GM19193 (cell line): ENCODE results near the gene ABHD12B.

Source experiments
- POLR2A ChIP-seq: IDR thresholded peaks from 4 replicates; pipeline ENCODE4 v1.6.1; 2011; ENCODE audit not compliant: insufficient read depth, insufficient read length; ENCODE audit errors: extremely low read depth

Gene ABHD12B

GRCh38 chr14:50832935-50833630, 38.8 kb upstream of the ABHD12B start:
- no peak for TF ChIP-seq POLR2A

- TF ChIP-seq POLR2A: no peak
These were observed 37.0 kb upstream of the ABHD12B start for GRCh38 chr14:50834802-50835276.

GRCh38 chr14:50835280-50835679, 36.6 kb upstream of the ABHD12B start:
- TF ChIP-seq POLR2A: no peak

DNA sequence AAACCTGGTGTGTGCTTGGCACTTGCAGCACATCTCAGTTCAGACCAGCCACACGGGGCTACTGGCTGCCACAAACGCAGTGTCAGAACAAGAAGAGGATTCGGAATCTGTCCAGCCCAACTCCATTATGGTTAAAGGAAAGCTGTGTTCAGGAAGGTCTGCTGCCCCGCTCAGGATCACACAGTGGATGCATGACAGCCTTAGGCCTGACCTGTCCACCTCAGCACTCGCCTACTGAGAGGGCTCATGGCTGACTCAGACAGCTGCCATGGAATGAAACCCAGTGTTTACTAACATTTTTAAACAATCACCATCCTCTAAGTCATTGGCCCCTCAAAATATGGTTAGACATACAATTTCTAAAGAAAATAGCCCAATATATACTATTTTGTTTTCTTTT, 35.3 kb upstream of the ABHD12B start:
- TF ChIP-seq POLR2A: no peak

DNA sequence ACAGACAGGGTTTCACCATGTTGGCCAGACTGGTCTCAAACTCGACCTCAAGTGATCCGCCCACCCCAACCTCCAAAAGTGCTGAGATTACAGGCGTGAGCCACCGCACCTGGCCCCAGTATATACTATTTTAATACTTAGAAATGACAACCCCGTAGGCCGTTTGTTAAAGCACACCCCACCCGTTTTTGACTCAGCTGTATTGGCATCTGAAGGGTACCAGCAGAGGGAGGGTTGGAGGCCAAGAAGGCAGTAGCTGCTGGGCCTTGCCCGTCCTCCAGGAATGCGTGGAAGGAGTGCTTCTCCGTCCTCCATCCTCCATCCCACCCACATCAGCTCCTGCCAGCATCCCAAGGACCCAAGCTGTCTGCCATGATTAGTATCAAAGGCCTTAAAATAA, 34.6 kb upstream of the ABHD12B start:
- no peak for TF ChIP-seq POLR2A

DNA sequence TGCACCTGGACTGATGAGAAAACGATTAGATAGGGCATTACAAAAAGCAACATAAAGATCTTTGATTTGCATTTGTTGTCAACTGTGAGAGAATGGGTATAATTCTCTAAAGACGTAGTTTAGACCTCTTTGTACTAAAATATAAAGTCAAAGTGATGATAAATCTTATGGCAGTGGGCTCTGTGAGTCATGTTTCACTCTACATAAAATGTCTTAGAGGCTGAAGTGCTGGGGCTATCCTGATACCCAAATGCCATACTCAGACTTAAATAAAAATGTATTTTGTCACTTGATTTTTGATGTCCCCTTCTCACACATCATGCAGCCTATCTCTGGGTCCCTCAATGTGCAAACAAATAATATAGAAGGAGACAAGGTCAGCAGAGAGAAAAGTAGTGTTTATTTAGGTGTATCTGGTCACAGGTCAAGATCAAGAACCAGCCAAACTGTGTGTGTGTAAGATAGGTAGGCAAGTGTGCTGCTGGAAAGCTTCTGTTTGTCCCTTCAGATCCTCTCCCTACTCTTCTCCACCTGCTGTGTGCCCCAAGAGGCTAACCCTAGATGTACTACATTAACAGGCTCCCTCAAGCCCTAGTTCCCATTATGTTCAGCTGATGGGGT, 33.9 kb upstream of the ABHD12B start:
- no peak for TF ChIP-seq POLR2A

DNA sequence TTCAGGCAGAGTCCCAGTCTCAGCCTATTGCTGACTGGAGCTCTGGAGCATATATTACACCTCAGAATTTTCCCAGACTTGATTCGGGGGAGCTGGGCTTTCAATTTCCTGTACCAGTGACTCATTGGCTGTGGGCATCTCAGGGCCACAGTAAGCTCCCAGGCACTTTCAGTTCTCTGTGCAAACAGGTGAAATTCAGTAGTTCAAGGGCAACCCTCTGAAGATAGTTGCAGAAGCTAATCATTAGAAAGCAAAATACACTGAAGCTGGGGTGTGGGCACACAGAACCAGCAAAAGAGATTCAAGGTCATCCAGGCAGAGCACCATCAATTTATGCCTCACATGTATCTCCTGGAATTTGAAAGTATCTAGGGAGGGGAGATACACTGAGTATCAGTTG, 32.8 kb upstream of the ABHD12B start:
- no peak for TF ChIP-seq POLR2A

DNA sequence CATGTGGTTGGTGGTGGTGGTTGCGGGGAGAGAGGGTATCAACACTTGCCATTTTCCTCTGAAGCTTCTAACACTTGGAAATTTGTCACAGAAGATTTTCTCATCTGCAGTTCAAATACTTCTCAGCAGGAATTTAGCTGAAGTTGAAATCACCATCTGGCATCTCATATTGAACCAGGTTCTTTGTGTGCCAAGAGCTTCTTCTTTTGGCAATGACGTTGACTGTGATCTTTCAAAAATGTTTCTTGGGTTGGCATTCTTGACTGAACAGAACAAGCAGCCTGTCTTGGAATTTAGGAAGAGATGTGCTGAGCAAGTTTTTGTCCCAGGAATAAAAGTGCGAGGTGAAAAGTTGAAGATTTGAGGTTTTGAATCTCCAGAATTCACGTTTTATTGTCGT, 32.2 kb upstream of the ABHD12B start:
- no peak for TF ChIP-seq POLR2A

GRCh38 chr14:50844391-50844790, 27.5 kb upstream of the ABHD12B start:
- TF ChIP-seq POLR2A: no peak

DNA sequence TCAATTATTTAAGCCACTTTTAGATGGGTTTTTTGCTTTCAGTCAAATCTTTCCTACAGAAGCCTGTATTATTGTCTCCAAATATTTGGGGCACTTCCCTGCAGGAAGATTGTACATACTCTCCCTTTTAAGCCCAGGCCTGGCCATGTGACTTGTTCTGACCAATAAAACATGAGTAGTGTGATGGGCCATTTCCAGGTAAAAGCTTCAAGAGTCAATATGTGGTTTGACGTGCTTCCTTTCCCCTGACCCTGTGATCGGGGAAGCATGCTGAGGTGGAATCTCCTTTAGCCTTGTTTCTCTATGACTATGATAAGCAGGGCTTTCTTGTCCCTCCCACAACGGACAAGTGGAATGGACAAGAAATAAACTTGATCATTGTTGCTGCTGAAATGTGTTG, 26.7 kb upstream of the ABHD12B start:
- TF ChIP-seq POLR2A: no peak

- TF ChIP-seq POLR2A: no peak
These were observed 25.5 kb upstream of the ABHD12B start for GRCh38 chr14:50846226-50846880.

GRCh38 chr14:50853891-50854290, 18.0 kb upstream of the ABHD12B start:
- TF ChIP-seq POLR2A: no peak

GRCh38 chr14:50854521-50854920, 17.3 kb upstream of the ABHD12B start:
- TF ChIP-seq POLR2A: no peak

DNA sequence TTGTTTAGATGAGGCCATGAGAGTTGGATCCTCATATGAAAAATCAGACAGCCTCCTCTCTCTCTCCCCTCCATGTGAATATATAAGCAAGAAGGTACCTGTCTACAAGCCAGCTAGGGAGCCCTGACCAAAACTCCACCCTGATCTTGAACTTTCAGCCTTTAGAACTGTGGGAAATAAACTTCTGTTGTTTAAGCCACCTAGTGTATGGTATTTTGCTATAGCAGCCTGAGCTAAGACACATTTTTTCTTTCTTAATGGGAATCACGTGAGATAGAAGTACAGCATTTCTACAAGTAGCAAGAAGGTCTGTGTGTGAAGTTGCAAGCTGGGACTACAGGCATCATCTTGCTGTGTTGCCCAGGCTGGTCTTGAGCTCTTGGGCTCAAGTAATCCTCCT, 16.3 kb upstream of the ABHD12B start:
- TF ChIP-seq POLR2A: no peak

GRCh38 chr14:50856660-50857059, 15.2 kb upstream of the ABHD12B start:
- TF ChIP-seq POLR2A: no peak

DNA sequence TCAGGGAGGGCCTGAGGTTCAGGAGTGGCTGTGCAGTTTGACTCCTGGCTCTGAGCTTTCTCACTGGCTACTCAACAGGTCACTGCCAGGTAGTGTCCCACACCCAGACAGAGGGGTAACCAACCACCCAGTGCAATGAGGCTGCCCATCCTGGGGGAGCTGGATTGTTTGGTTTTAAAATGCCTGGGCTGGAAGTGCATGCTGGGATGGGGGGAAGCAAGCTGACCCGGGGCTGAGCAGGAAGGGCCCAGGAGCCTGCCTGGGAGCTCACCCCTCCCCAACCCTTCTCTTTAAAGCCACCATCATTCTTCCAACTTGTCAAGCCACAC, 12.6 kb upstream of the ABHD12B start:
- TF ChIP-seq POLR2A: no peak
